Measurements from ENCODE around the gene SPATA20. TPM values are rescaled to one million over a fixed set of nuclear protein-coding genes. Genes with fewer than 3 reads are reported as not detected.

SPATA20 gene
- total and polyA plus RNA-seq, 8 donors, result 26.9 to 80.8 (median 39.0) TPM

DNA sequence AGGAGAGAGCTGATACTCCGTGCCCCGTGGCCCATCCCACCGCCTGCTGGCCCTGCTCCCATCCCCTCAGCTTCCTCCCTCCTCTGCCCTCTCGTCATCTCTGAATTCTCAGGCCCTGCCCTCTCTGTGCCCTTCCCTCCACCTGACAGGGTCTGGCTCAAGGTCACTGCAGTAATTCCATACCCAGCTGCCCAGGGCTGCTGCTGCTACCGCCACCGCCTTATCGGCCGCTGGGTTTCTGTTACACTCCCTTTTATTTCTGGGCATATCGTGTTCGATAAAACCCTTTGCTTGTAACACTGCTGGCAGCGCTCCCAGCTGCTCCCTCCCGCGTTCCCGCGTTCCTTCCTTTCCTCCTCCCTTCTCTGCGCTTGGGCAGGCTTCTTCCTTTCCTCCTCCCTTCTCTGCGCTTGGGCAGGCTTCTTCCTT, 13.2 kb upstream of the SPATA20 start:
- intact Hi-C loops (cut with DNase I), result loop anchor here in 1 of 3 donors (10.0 kb wide), 1 partner anchor 49 kb away; no protein-coding TSS in a partner anchor
- no peaks in the 10 kb centered on the region for H3K27me3 ChIP-seq
- TF ChIP-seq, protein P1, sequence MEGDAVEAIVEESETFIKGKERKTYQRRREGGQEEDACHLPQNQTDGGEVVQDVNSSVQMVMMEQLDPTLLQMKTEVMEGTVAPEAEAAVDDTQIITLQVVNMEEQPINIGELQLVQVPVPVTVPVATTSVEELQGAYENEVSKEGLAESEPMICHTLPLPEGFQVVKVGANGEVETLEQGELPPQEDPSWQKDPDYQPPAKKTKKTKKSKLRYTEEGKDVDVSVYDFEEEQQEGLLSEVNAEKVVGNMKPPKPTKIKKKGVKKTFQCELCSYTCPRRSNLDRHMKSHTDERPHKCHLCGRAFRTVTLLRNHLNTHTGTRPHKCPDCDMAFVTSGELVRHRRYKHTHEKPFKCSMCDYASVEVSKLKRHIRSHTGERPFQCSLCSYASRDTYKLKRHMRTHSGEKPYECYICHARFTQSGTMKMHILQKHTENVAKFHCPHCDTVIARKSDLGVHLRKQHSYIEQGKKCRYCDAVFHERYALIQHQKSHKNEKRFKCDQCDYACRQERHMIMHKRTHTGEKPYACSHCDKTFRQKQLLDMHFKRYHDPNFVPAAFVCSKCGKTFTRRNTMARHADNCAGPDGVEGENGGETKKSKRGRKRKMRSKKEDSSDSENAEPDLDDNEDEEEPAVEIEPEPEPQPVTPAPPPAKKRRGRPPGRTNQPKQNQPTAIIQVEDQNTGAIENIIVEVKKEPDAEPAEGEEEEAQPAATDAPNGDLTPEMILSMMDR (IDR thresholded peaks at IDR 0.05), result no peak
- DNase-seq, result peak; percentile 78 to 89 (median 84)
- H3K9me3 ChIP-seq, result no peaks in the 10 kb centered on the region
- peak; percentile 75 to 83 (median 81) for ATAC-seq
- H3K4me1 ChIP-seq, result peaks cover 9 to 35% (median 17%) of the 10 kb centered on the region in 3 donors
- 1% methylated on average over 17 of the region's 17 CpGs for WGBS, 2 donors
- H3K27ac ChIP-seq, result peak overlapping the region; percentile 73 to 92 (median 80)
- FAIRE-seq, result no peak
- H3K4me3 ChIP-seq, result peak overlapping the region; percentile 21 to 84 (median 53)
- peaks cover 0 to 28% (median 3%) of the 10 kb centered on the region in 3 donors for H3K36me3 ChIP-seq

GRCh38 chr17:50534222-50534978, 12.6 kb upstream of the SPATA20 start:
- intact Hi-C loops (cut with DNase I), result loop anchor here in 1 of 3 donors (10.0 kb wide), 1 partner anchor 50 kb away; no protein-coding TSS in a partner anchor
- no peak for FAIRE-seq
- Histone ChIP-seq H3K27ac (peak overlapping the region; percentile 73 to 92 (median 80)), H3K4me1 (peaks cover 9 to 35% (median 17%) of the 10 kb centered on the region in 3 donors), H3K36me3 (peaks cover 0 to 35% (median 3%) of the 10 kb centered on the region in 3 donors), H3K4me3 (peak overlapping the region; percentile 13 to 53 (median 34)), H3K9me3 (no peaks in the 10 kb centered on the region), H3K27me3 (no peaks in the 10 kb centered on the region)
- TF ChIP-seq, protein P1 (IDR thresholded peaks at IDR 0.05), result peak; percentile 25 to 59 (median 50)
- WGBS, 2 donors, result 10 to 11% methylated on average over 24 of the region's 24 CpGs
- ATAC-seq, result peak; percentile 80 to 87 (median 84)
- DNase-seq, result peak; percentile 81 to 92 (median 84)

DNA sequence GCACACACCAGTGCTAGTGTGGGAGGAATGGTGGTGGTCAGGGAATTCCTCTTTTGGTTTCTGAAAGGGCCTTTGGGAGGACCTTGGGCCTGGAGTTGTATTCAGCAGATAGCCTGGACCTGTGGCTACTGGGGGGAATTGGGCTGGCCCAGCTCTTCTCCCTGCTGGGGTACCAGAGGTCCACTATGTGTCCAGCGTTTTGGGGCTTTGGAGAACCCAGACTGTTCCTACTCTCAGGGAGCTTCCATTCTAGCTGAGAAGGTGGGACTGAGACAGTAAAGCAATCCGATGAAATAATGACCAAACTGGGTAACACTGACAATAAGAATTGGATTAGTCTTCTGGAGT, 12.0 kb upstream of the SPATA20 start:
- WGBS, 2 donors, result 68 to 91% methylated on average over 2 of the region's 2 CpGs
- FAIRE-seq (no peak), DNase-seq (no peak), ATAC-seq (no peak)
- H3K27me3 ChIP-seq, result no peaks in the 10 kb centered on the region
- H3K36me3 ChIP-seq, result peaks cover 0 to 39% (median 3%) of the 10 kb centered on the region in 3 donors
- peaks cover 9 to 35% (median 17%) of the 10 kb centered on the region in 3 donors for H3K4me1 ChIP-seq
- H3K4me3 ChIP-seq, result peak overlapping the region in 3 of 4 donors; percentile 13 to 53 (median 53)
- TF ChIP-seq, protein P1 (IDR thresholded peaks at IDR 0.05), result no peak
- H3K9me3 ChIP-seq, result no peaks in the 10 kb centered on the region
- peak overlapping the region; percentile 73 to 92 (median 80) for H3K27ac ChIP-seq
- intact Hi-C loops (cut with DNase I), result loop anchor here (5.0 to 10.0 kb wide), 3 partner anchors 48 to 53 kb away; no protein-coding TSS in a partner anchor

GRCh38 chr17:50535407-50535806, 11.6 kb upstream of the SPATA20 start:
- no peaks in the 10 kb centered on the region for H3K9me3 ChIP-seq
- no peak for ATAC-seq
- peaks cover 9 to 35% (median 17%) of the 10 kb centered on the region in 3 donors for H3K4me1 ChIP-seq
- no peak for FAIRE-seq
- H3K27me3 ChIP-seq, result no peaks in the 10 kb centered on the region
- peak overlapping the region in 3 of 4 donors; percentile 73 to 92 (median 86) for H3K27ac ChIP-seq
- H3K36me3 ChIP-seq, result peaks cover 0 to 39% (median 3%) of the 10 kb centered on the region in 3 donors
- DNase-seq, result no peak
- intact Hi-C loops (cut with DNase I), result loop anchor here (5.0 to 10.0 kb wide), 3 partner anchors 48 to 53 kb away; no protein-coding TSS in a partner anchor
- 40 to 50% methylated on average over 7 of the region's 7 CpGs for WGBS, 2 donors
- H3K4me3 ChIP-seq, result peak overlapping the region in 1 of 4 donors; percentile 53
- TF ChIP-seq, protein P1 (IDR thresholded peaks at IDR 0.05), result no peak

Measured in pancreas (tissue), 10 donors.